ENCODE data around the gene DUOXA1.

- TF ChIP-seq, protein P1, sequence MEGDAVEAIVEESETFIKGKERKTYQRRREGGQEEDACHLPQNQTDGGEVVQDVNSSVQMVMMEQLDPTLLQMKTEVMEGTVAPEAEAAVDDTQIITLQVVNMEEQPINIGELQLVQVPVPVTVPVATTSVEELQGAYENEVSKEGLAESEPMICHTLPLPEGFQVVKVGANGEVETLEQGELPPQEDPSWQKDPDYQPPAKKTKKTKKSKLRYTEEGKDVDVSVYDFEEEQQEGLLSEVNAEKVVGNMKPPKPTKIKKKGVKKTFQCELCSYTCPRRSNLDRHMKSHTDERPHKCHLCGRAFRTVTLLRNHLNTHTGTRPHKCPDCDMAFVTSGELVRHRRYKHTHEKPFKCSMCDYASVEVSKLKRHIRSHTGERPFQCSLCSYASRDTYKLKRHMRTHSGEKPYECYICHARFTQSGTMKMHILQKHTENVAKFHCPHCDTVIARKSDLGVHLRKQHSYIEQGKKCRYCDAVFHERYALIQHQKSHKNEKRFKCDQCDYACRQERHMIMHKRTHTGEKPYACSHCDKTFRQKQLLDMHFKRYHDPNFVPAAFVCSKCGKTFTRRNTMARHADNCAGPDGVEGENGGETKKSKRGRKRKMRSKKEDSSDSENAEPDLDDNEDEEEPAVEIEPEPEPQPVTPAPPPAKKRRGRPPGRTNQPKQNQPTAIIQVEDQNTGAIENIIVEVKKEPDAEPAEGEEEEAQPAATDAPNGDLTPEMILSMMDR (conservative IDR thresholded peaks at IDR 0.05; ENCODE audit: low read depth, low read length): no peak
- TF ChIP-seq EZH2 (IDR thresholded peaks at IDR 0.05; ENCODE audit: low read length, unreplicated experiment): no peak
- TF ChIP-seq EZH2phosphoT487 (IDR thresholded peaks at IDR 0.05; ENCODE audit: borderline replicate concordance, low read length): no peak
Measured at GRCh38 chr15:45097466-45097865, 32.2 kb downstream of the DUOXA1 start.

Data from PC-3 (cell line).